ENCODE data around the gene EPHA6.

Gene EPHA6

GRCh38 chr3:97347780-97348179 is 533.4 kb downstream of the EPHA6 start:
- no peak for TF ChIP-seq CTCF (IDR thresholded peaks at IDR 0.05; ENCODE audit: borderline replicate concordance, insufficient read depth, low read depth, low read length)

DNA sequence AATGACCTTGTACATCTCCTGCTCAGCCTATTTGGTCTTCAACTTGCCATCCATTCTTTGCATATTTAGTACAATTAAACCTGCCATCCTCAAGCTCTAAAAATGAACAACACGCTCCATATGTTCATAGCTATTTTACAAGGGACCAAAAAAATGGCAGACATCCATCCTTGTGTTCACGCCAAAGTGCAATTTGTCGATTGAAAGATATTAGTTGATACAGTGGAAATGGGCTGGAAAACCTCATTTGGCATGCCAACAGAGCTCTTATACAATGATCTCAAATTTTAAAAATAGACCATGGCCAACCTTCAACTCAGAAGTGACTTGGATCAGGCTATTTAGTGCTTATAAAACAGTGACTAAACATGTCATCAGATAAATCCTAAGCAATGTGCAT is 536.6 kb downstream of the EPHA6 start:
- no peak for TF ChIP-seq CTCF (IDR thresholded peaks at IDR 0.05; ENCODE audit: borderline replicate concordance, insufficient read depth, low read depth, low read length)
- H3K4me3 ChIP-seq (ENCODE audit: low read depth, low read length), result no peak overlapping the region

More at GRCh38 chr3:97347780-97348179, 533.4 kb downstream of the EPHA6 start:
- H3K4me3 ChIP-seq (ENCODE audit: low read depth, low read length), result no peak overlapping the region

- no peak overlapping the region for H3K4me3 ChIP-seq (ENCODE audit: low read depth, low read length)
- no peak for TF ChIP-seq CTCF (IDR thresholded peaks at IDR 0.05; ENCODE audit: borderline replicate concordance, insufficient read depth, low read depth, low read length)
These were observed 538.8 kb downstream of the EPHA6 start for GRCh38 chr3:97353176-97353575.

DNA sequence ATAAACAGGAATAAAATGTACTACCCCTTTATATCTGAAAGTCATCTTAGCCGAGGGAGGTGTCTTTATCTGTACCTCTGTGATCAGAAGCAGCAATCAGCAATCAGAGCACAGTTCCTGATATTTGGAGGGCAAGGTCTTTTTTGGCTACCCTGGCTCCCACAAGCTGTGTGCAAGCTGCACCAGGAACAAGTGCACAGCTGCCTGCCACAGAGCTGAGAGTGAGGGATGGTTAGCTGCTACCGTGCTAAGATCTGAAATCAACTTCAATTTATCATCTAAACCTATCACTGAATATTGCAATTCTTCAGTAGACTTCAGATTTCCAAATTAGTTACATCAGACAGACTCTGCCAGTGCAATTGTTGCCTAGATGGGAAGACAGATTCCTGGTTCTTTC is 545.6 kb downstream of the EPHA6 start:
- no peak overlapping the region for H3K4me3 ChIP-seq (ENCODE audit: low read depth, low read length)
- no peak for TF ChIP-seq CTCF (IDR thresholded peaks at IDR 0.05; ENCODE audit: borderline replicate concordance, insufficient read depth, low read depth, low read length)

DNA sequence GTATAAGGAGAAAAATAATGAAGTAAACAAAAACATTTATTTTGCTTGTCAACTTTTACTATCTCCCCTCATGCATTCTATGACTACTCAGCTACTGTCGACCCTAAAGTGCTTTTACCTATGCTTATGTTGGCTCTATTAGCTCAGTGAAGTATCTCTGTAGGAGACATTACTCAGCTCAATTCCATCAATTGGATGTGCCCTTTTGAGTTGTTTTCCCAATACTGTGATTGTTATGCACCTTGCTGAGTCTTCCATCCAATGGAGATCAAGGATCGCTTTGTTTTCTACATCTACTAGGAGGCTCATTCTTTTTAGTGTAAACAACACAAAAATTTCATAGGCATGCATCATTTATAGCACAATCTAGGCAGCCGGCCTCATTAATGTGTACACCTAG is 546.4 kb downstream of the EPHA6 start:
- no peak overlapping the region for H3K4me3 ChIP-seq (ENCODE audit: low read depth, low read length)
- TF ChIP-seq CTCF (IDR thresholded peaks at IDR 0.05; ENCODE audit: borderline replicate concordance, insufficient read depth, low read depth, low read length), result no peak

DNA sequence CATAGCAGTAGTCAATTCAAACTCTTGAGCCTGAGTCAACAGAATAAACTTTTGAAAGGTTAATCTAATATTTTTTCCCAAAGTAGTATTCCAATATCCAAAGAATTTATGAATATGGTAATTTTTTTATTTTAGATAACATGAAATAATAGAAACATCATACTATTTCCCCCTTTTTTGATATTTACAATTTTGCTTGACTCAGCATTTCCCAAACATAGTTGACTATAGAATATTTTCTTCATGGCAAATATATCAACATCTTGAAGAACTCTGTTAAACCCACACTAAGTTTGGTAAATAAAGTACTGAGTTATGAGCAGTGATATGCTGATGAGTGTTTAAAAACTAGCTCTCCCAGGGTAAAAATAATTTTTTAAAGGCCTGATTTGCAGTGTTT is 570.2 kb downstream of the EPHA6 start:
- TF ChIP-seq CTCF (IDR thresholded peaks at IDR 0.05; ENCODE audit: borderline replicate concordance, insufficient read depth, low read depth, low read length), result no peak
- no peak overlapping the region for H3K4me3 ChIP-seq (ENCODE audit: low read depth, low read length)

DNA sequence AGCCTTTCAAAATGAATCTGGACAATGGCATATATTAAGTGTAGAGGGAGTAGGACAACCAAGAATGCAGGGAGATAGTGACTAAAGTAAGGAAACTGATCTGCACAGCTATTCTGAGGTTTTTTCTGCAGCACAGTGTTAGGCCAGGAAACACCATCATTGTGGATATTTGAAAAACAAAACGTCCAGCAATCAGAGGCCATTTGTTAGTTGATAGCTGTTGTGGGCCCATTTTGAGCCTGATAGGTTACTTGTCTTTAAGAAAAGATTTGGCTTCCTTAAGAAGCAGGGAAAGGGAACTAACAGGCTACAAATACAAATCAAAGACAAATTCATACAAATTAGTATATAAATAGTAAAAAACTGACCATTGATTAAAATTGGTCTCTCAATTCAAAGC is 574.4 kb downstream of the EPHA6 start:
- H3K4me3 ChIP-seq (ENCODE audit: low read depth, low read length), result no peak overlapping the region
- TF ChIP-seq CTCF (IDR thresholded peaks at IDR 0.05; ENCODE audit: borderline replicate concordance, insufficient read depth, low read depth, low read length), result no peak

Measured in GM12875 (cell line).